Inflammatory macrophage treated with lipopolysaccharide for 1 hour (primary cell): ENCODE measurements around the gene DNAAF5.

Experiments used
- DNase-seq, 2 donors: peaks; one replicate each; pipeline ENCODE4 v3.0.0-alpha.2; 2020 to 2022

DNAAF5 gene

GRCh38 chr7:726084-726853, at the start of gene DNAAF5:
Gene DNAAF5, plus strand, starts transcription at chr7:726699. Its CDS starts 22 bp downstream, at chr7:726721.
- peak; percentile 81 to 91 for DNase-seq

- DNase-seq: no peak
These were observed 49.5 kb upstream of the DNAAF5 start for GRCh38 chr7:676972-677385.

GRCh38 chr7:680411-681127, 45.9 kb upstream of the DNAAF5 start:
- DNase-seq: no peak

GRCh38 chr7:681551-682307, 44.8 kb upstream of the DNAAF5 start:
- no peak for DNase-seq

GRCh38 chr7:682810-683209, 43.7 kb upstream of the DNAAF5 start:
- DNase-seq: no peak

GRCh38 chr7:683526-684205, 42.8 kb upstream of the DNAAF5 start:
- no peak for DNase-seq

- no peak for DNase-seq
These were observed 42.1 kb upstream of the DNAAF5 start for GRCh38 chr7:684416-684815.

GRCh38 chr7:685540-685939, 41.0 kb upstream of the DNAAF5 start:
- DNase-seq: no peak

GRCh38 chr7:690478-691360, 35.8 kb upstream of the DNAAF5 start:
- no peak for DNase-seq

- DNase-seq: no peak
These were observed 35.0 kb upstream of the DNAAF5 start for GRCh38 chr7:691361-692045.

GRCh38 chr7:693280-693679, 33.2 kb upstream of the DNAAF5 start:
- DNase-seq: no peak

GRCh38 chr7:696426-696811, 30.1 kb upstream of the DNAAF5 start:
- no peak for DNase-seq

- DNase-seq: no peak
These were observed 29.5 kb upstream of the DNAAF5 start for GRCh38 chr7:696812-697551.

GRCh38 chr7:698515-699475, 27.7 kb upstream of the DNAAF5 start:
- DNase-seq: no peak

GRCh38 chr7:699476-700170, 26.9 kb upstream of the DNAAF5 start:
- DNase-seq: no peak

- DNase-seq: no peak
These were observed 25.3 kb upstream of the DNAAF5 start for GRCh38 chr7:701086-701671.

GRCh38 chr7:703049-703448, 23.4 kb upstream of the DNAAF5 start:
- DNase-seq: no peak

GRCh38 chr7:706721-707120, 19.8 kb upstream of the DNAAF5 start:
- no peak for DNase-seq
